GM19351 (cell line): ENCODE measurements around the gene SAXO1.
"Not testable (repeated sequence)": the region's sequence is repeated elsewhere in the genome, so short reads cannot be mapped to it uniquely, and the experiment has no call there.

Source experiments
- ATAC-seq: cut with Tn5 transposase; IDR thresholded peaks from one replicate; pipeline ENCODE4 v1.9.1; 2021; ENCODE audit warnings: mild to moderate bottlenecking, moderate library complexity; ENCODE audit not compliant: unreplicated experiment

Gene SAXO1

DNA sequence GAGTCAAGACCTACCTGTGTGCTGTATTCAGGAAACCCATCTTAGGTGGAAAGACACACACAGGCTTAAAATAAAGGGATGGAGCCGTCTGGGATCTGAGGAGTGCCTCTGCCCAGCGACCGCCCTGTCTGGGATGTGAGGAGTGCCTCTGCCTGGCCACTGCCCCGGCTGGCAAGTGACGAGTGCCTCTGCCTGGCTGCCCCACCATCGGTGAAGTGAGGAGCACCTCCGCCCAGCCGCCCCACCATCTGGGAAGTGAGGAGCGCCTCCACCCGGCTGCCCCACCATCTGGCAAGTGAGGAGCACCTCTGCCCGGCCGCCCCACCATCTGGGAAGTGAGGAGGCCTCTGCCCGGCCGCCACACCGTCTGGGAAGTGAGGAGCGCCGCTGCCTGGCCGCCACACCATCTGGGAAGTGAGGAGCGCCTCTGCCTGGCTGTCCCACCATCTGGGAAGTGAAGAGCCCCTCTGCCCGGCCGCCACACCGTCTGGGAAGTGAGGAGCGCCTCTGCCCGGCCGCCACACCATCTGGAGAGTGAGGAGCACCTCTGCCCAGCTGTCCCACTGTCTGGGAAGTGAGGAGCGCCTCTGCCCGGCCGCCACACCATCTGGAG, 33.7 kb downstream of the SAXO1 start:
- no peak for ATAC-seq

DNA sequence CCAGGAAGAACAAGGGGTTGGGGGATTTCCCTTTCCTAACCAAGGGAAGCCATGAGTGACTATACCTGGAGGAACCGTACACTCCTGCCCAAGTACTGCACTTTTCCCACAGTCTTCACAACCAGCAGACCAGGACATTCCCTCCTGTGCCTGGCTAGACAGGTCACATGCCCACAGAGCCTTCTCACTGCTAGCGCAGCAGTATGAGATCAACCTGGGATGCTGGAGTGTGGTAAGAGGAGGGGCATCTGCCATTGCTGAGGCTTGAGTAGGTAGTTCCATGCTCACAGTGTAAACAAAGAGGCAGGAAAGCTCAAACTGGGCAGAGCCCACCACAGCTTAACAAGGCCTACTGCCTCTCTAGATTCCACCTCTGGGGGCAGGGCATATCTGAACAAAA, 35.9 kb downstream of the SAXO1 start:
- ATAC-seq, result no peak

DNA sequence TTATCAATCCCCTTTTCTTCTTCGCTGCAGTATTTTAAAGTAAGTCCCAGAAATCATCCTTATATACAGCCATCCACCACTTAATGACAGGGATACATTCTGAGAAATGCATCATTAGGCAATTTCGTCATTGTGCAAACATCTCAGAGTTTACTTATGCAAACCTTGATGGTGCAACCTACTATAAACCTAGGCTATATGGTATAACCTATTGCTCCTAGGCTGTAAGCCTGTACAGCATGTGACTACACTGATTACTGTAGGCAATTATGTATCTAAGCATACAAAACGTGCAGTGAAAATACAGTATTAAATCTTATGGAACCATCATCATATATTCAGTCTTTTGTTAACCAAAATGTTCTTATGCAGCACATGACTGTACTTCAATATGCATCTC, 36.8 kb downstream of the SAXO1 start:
- ATAC-seq, result no peak

DNA sequence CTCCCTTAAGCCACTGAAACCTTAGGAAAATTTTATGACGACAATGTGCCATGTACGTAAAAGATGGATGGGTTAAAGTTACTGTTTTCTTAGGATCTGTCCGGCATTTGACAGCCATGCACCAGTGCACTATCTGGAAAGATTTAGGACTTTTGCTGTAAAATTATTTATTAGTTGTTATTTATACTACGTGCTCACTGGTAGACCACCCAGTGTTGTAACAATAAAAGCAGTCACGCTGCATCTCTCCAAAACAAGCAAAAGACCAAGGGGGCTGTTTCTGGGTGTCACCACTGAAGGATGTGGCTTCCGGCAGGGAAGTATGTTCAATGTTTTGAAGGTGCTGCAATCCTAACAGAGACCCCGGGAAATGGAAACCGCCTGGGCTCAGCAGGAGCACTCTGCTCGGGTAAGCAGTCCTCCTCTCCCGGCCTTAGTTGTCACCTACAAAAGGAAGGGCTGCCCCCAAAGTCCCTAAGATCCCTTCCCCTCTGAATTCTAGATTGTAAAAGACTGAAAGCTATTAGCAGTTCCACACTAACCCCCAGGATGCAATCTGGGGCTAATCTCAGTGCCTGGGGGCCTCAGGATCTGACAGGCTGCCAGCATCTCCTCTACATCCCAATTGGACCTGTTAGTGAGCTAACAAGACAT, 38.6 kb downstream of the SAXO1 start:
- no peak for ATAC-seq

DNA sequence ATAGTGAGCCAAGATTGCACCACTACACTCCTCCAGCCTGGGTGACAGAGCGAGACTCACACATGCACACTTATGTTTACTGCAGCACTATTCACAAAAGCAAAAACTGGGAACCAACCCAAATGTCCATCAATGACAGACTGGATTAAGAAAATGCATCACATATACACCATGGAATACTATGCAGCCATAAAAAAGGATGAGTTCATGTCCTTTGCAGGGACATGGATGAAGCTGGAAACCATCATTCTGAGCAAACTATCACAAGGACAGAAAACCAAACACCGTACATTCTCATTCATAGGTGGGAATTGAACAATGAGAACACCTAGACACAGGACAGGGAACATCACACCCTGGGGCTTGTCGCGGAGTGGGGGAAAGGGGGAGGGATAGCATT, 41.8 kb downstream of the SAXO1 start:
- ATAC-seq, result not testable (repeated sequence)

DNA sequence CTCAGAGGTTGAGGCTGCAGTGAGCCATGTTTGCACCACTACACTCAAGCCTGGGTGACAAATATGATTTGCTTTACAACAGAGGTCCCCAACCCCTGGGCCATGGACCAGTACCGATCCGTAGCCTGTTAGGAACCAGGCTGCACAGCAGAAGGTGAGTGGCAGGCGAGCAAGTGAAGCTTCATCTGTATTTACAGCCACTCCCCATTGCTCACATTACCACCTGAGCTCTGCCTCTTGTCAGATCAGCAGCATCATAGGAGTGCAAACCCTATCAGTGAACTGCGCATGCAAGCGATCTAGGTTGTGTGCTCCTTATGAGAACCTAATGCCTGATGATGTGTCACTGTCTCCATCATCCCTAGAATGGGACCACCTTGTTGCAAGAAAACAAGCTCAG, 42.5 kb downstream of the SAXO1 start:
- no peak for ATAC-seq

GRCh38 chr9:18989865-18990264, 43.1 kb downstream of the SAXO1 start:
- no peak for ATAC-seq

DNA sequence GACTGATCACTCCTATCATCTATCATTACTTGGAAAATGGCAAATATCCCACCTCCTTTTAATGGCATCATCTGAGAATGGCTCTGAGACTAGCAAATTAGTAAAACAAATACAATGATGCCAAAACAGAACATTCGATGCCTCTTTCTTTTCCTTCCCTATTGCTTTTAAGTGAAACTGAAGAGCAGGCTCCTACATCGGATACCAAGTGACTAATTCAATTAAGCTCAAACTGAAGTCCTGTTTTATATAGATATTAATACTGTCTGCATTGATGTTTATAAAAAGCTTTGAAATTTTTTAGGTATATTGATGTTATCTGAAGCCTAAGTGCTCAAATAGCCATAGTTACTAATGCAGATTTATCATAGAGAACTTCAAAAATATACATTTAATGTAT, 43.9 kb downstream of the SAXO1 start:
- ATAC-seq, result no peak

DNA sequence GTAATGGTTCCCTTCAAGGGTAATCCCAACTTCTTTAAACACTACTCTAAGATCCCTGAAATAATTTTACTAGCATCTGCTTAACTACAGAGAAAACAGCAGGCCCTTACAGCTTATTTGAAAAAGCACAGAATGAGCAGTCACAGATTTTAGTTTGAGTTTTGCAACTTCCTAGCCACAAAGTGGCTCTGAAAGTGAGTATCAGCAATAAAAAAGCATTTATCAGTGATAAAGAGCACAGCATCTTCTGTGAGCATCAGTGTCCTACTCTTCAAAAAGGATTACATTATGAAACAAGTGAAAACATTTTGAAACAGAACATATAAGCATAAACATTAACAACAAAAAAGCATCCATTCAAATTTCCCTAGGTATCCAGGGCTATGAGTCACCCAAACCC, 45.0 kb downstream of the SAXO1 start:
- no peak for ATAC-seq

DNA sequence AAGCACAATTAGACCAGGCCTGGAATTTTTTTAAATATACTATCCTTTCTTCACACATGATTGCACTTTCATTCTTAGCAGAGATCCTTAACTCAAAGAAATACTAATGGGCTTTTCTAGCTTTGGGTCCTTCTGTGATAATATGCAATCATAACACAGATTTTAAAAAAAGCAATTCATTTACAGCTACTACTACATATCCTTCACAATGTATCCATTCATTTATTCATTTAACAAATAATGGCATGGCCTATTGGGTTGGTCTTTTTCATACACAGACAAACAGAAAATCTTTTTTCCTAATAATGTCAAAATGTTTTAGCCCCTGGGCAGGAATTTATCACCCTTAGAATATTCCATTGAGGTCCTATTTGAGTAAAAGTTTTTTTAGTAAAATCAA, 47.0 kb downstream of the SAXO1 start:
- no peak for ATAC-seq

DNA sequence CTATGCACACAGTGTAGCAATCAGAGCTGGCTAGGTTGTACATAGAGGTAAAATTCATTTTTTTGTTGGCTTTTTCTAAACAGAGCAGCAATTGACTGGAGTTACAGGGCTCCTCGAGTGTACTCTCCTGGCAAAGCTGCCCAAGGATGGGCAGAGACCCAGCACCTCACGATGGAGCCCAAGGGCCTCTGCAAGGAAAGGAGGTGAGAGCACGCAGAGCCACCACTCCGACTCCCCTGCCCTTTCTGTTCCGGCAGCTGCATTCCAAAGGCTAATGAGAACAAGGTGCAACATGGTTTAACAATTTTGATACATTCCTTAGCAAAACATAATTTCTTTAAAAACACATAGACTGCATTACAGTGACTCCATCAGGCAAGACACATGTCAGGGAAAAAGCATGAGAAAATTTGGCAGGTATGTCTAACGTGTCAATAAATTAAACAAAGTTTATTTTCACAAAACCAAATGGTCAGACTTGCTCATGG, 47.5 kb downstream of the SAXO1 start:
- no peak for ATAC-seq

DNA sequence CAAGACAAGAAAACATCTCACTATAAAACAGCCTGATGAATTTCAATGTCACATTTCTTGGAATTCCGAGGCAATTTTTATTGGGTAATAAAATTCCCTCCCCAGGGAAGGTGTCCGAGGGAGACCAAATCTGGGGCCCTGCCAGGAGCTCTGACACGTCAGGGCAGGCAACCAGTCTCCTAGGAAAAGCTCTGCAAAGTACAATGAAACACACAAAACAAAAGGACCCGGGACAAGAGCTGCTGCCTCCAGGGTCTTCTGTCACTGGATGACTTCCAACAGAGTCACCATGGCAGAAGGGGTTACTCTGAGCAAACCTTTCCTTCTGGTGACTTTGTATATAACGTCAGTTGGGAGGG, 50.8 kb downstream of the SAXO1 start:
- no peak for ATAC-seq

DNA sequence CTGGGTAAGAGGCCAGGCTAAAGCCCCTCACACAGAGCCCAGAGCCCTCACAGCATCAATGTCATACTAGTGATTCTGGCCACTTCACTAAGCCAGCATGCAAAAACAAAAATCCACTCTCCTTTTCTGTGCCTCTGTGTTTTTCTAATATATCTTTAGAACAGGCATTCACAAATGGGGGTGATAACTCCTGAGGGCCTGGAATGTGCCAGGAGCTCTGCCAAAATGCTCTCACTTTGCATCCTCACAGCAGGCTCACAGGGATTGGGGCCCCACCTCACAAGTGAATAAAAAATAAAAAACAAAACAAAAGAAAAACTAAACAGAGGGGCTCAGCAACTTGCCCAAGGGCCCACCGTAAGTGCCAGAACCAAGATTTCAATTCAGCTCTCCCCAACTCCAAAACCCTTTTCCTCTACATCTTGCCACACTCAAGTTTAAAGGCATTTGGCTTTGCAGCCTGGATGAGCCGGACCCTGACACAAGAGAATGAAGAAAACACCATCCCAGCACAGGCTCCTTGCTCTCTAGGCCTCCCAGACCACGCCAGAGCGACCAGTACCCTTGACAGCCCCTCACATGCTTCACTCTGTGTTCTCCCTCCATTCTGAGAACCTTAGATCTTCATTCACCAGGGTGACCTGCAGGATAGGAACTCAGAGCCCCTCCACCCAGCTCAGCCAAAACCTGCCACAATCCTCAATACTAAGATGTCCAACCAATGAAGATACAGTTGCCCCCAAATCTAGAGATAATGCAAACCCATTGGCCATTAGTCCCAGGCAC, 51.3 kb downstream of the SAXO1 start:
- ATAC-seq, result no peak

GRCh38 chr9:18980189-18980588, 52.8 kb downstream of the SAXO1 start:
- ATAC-seq, result no peak

- no peak for ATAC-seq
Observed at GRCh38 chr9:18979367-18979766, 53.6 kb downstream of the SAXO1 start.

GRCh38 chr9:18978188-18978587, 54.8 kb downstream of the SAXO1 start:
- ATAC-seq, result no peak

GRCh38 chr9:18976709-18977531, 56.1 kb downstream of the SAXO1 start:
- no peak for ATAC-seq

GRCh38 chr9:18976221-18976708, 56.7 kb downstream of the SAXO1 start:
- no peak for ATAC-seq

DNA sequence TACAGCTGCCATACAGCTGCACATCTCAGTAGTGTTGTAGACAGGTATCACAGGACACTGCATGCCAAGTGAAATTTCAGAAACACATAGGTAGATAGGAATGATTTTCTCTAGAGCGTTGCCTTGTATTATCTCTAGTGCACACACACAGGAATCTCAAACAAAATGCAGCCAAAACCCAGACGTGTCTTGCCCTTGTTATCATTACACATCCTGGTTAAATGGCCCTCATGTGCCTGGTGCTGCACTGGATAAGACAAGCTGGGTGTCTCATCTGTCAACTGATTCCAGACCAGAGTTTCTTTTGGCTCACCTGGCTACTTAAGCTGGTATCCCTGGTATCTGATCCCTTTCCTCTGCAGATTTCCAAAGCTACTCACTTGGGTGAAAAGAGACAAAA, 59.7 kb downstream of the SAXO1 start:
- no peak for ATAC-seq

- no peak for ATAC-seq
Observed at GRCh38 chr9:18972675-18973074, 60.3 kb downstream of the SAXO1 start.

GRCh38 chr9:18971909-18972308, 61.1 kb downstream of the SAXO1 start:
- ATAC-seq, result no peak
